Vagina (tissue), 2 donors: ENCODE results near the gene RSPO4. TPM values are rescaled to one million over a fixed set of nuclear protein-coding genes. Genes with fewer than 3 reads are reported as not detected.

Experiments
- DNase-seq, 2 donors: peaks; one replicate each; pipeline ENCODE4 v3.0.0-alpha.2; 2017; ENCODE audit errors: extremely low spot score in 2 of 2
- H3K27ac ChIP-seq: fragments of 200-600 bp; sonication (generic); one replicate; pipeline ENCODE4 v1.5.1; 2019
- H3K27me3 ChIP-seq: fragments of 200-600 bp; sonication (generic); one replicate; pipeline ENCODE4 v1.5.1; 2019
- H3K36me3 ChIP-seq, 2 donors: fragments of 200-600 bp; sonication (generic); one replicate each; pipeline ENCODE4 v1.5.1; 2017 to 2019
- H3K4me1 ChIP-seq: fragments of 200-600 bp; sonication (generic); one replicate; pipeline ENCODE4 v1.5.1; 2019
- H3K4me3 ChIP-seq, 2 donors: fragments of 200-600 bp; sonication (generic); 1 replicate in 1 of 2; 2 replicates in 1 of 2; pipeline ENCODE4 v1.5.1; 2016 to 2019
- H3K9me3 ChIP-seq: fragments of 200-600 bp; sonication (generic); one replicate; pipeline ENCODE4 v1.5.1; 2019
- CTCF ChIP-seq, 3 experiments: fragments of 450-650 bp in 2 of 3; fragments of 200-600 bp in 1 of 3; sonication (generic) in 1 of 3; IDR thresholded peaks; one replicate each; pipeline ENCODE4 v1.5.1; 2017 to 2019; ENCODE audit warnings: antibody characterized with exemption in 3 of 3, mild to moderate bottlenecking in 2 of 3, moderate library complexity in 2 of 3
- POLR2A ChIP-seq, 2 donors: fragments of 450-650 bp; IDR thresholded peaks; one replicate each; pipeline ENCODE4 v1.6.1; 2017; ENCODE audit warnings: antibody characterized with exemption in 2 of 2, mild to moderate bottlenecking in 2 of 2, moderate library complexity in 2 of 2
- POLR2AphosphoS5 ChIP-seq, 2 donors: sonication (generic); formaldehyde crosslinking; IDR thresholded peaks; one replicate each; pipeline ENCODE4 v1.9.0; 2017; ENCODE audit warnings: antibody characterized with exemption in 2 of 2, mild to moderate bottlenecking in 2 of 2, low read depth in 1 of 2; ENCODE audit not compliant: insufficient read depth in 1 of 2
- intact Hi-C: fragments of 100-400 bp; cut with DNase I; formaldehyde crosslinking; loops from one replicate; pipeline ENCODE4 v1.15.1; 2023
- total RNA-seq: library from RNA; depleted of rRNA; stranded (reverse); fragments of >200 nt; gene quantifications from one replicate; pipeline ENCODE4 v1.2.3, GENCODE V29; 2016

Gene RSPO4
- total RNA-seq, 1 donor from 2014 or later = not detected

- TF ChIP-seq CTCF (IDR thresholded peaks at IDR 0.05) (no peak), POLR2AphosphoS5 (IDR thresholded peaks at IDR 0.05; ENCODE audit: insufficient read depth in 1 of 2, low read depth in 1 of 2) (no peak), POLR2A (IDR thresholded peaks at IDR 0.05) (no peak)
- intact Hi-C loops = no loop called here
- no peaks in the 10 kb centered on the region for H3K27me3 ChIP-seq
- H3K4me3 ChIP-seq = no peak overlapping the region
- DNase-seq = no peak
- H3K4me1 ChIP-seq = no peaks in the 10 kb centered on the region
- no peak overlapping the region for H3K27ac ChIP-seq
- H3K9me3 ChIP-seq = no peaks in the 10 kb centered on the region
- no peaks in the 10 kb centered on the region for H3K36me3 ChIP-seq
These were observed 39.4 kb downstream of the RSPO4 start for GRCh38 chr20:962683-963082.

GRCh38 chr20:962223-962622, 39.9 kb downstream of the RSPO4 start:
- Histone ChIP-seq H3K4me1 (no peaks in the 10 kb centered on the region), H3K9me3 (no peaks in the 10 kb centered on the region), H3K27ac (no peak overlapping the region), H3K4me3 (no peak overlapping the region), H3K27me3 (no peaks in the 10 kb centered on the region), H3K36me3 (no peaks in the 10 kb centered on the region)
- intact Hi-C loops = no loop called here
- DNase-seq = no peak
- TF ChIP-seq POLR2A (IDR thresholded peaks at IDR 0.05) = no peak
- TF ChIP-seq POLR2AphosphoS5 (IDR thresholded peaks at IDR 0.05; ENCODE audit: insufficient read depth in 1 of 2, low read depth in 1 of 2) = no peak
- no peak for TF ChIP-seq CTCF (IDR thresholded peaks at IDR 0.05)

GRCh38 chr20:961768-962167, 40.3 kb downstream of the RSPO4 start:
- no peaks in the 10 kb centered on the region for H3K27me3 ChIP-seq
- intact Hi-C loops = no loop called here

GRCh38 chr20:959996-960615, 42.0 kb downstream of the RSPO4 start:
- DNase-seq = no peak
- intact Hi-C loops = loop anchor here (1.0 kb wide), 1 partner anchor 142 kb away; no protein-coding TSS in a partner anchor
- Histone ChIP-seq H3K36me3 (no peaks in the 10 kb centered on the region), H3K27ac (no peak overlapping the region), H3K4me1 (no peaks in the 10 kb centered on the region), H3K27me3 (no peaks in the 10 kb centered on the region), H3K4me3 (no peak overlapping the region), H3K9me3 (no peaks in the 10 kb centered on the region)
- TF ChIP-seq POLR2AphosphoS5 (IDR thresholded peaks at IDR 0.05; ENCODE audit: insufficient read depth in 1 of 2, low read depth in 1 of 2) = no peak
- TF ChIP-seq POLR2A (IDR thresholded peaks at IDR 0.05) = no peak
- TF ChIP-seq CTCF (IDR thresholded peaks at IDR 0.05) = no peak

More at GRCh38 chr20:961768-962167, 40.3 kb downstream of the RSPO4 start:
- Histone ChIP-seq H3K9me3 (no peaks in the 10 kb centered on the region), H3K4me3 (no peak overlapping the region), H3K27ac (no peak overlapping the region), H3K36me3 (no peaks in the 10 kb centered on the region), H3K4me1 (no peaks in the 10 kb centered on the region)
- TF ChIP-seq POLR2A (IDR thresholded peaks at IDR 0.05) (no peak), POLR2AphosphoS5 (IDR thresholded peaks at IDR 0.05; ENCODE audit: insufficient read depth in 1 of 2, low read depth in 1 of 2) (no peak), CTCF (IDR thresholded peaks at IDR 0.05) (no peak)
- no peak for DNase-seq
